WTC11 (cell line): ENCODE data around the gene GIGYF2.

Experiments used
- FOXK1 ChIP-seq: sonication (generic); formaldehyde crosslinking; IDR thresholded peaks from 2 replicates; pipeline ENCODE4 v1.8.0; 2022; ENCODE audit warnings: mild to moderate bottlenecking, moderate library complexity, missing genetic modification reagents
- TF ChIP-seq, protein P1 (sequence below): sonication (generic); formaldehyde crosslinking; IDR thresholded peaks from 2 replicates; pipeline ENCODE4 v1.8.1; 2023; ENCODE audit warnings: mild to moderate bottlenecking, missing genetic modification reagents

DNA sequence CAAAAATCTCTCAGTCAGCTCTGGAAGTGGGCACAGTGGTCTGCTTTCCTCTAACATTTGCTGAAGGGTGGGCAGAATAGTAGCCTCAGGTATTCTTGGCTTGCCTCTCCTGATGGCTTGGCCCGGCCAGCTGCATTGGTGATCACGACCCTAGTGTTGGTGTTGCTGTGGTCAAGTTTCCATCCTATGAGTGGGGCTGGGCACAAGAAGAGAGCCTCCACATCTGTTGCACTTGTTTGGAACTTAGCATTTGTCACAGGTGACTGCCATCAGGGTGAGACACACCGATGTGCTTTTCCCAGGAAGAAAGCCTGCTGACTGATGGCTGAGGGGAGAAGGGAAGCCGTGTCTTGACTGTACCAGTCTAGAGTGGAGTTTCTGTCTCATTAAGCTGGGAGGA, 139.8 kb downstream of the GIGYF2 start:
- TF ChIP-seq, protein P1, sequence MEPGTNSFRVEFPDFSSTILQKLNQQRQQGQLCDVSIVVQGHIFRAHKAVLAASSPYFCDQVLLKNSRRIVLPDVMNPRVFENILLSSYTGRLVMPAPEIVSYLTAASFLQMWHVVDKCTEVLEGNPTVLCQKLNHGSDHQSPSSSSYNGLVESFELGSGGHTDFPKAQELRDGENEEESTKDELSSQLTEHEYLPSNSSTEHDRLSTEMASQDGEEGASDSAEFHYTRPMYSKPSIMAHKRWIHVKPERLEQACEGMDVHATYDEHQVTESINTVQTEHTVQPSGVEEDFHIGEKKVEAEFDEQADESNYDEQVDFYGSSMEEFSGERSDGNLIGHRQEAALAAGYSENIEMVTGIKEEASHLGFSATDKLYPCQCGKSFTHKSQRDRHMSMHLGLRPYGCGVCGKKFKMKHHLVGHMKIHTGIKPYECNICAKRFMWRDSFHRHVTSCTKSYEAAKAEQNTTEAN = no peak
- TF ChIP-seq FOXK1 (CRISPR knock-in tag) = no peak
